HG03066 (cell line): ENCODE data around the gene TAAR8.
"Not testable (repeated sequence)": the region's sequence is repeated elsewhere in the genome, so short reads cannot be mapped to it uniquely, and the experiment has no call there.

Experiments
- ATAC-seq: cut with Tn5 transposase; IDR thresholded peaks from one replicate; pipeline ENCODE4 v1.9.1; 2021; ENCODE audit warnings: low read depth; ENCODE audit not compliant: unreplicated experiment

Gene TAAR8

DNA sequence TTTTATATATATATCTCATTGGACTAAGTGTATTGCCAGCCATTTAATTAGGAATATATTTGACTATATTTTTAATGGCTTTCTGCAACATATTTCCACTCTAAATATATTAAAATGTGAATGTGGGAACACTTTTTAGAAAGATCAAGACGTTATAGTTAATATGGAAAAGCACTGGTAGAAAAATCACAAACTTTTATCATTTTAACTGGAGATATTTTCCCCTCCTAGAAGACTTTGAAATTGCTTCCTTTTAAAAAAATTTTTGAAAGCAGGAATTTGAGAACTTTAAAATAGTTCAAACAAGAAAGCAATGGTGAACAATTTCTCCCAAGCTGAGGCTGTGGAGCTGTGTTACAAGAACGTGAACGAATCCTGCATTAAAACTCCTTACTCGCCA, 14.5 kb upstream of the TAAR8 start, which contains the start of gene TAAR9:
TAAR9 (plus strand) TSS at position 301 of the 400 bp plus-strand sequence; CDS start at position 314, 13 bp downstream.
- no peak for ATAC-seq

DNA sequence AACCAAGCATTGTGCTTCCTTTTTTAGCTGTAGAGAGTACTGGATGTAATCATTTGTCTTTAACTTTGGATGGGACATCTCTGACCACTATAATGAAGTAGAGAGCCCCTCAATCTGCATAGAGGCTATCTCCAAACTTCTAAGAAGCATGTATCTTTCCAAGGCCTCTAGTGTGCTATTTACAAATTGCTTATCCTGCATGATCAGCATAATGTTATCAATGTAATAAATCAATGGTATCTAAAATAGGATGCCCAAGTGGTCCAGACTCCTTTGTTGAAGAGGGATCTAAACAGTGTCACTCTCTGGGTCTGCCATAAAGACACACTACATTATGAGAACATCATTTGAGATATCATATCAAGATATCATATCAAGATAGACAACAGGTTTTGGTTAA, 7.6 kb upstream of the TAAR8 start:
- ATAC-seq = no peak

DNA sequence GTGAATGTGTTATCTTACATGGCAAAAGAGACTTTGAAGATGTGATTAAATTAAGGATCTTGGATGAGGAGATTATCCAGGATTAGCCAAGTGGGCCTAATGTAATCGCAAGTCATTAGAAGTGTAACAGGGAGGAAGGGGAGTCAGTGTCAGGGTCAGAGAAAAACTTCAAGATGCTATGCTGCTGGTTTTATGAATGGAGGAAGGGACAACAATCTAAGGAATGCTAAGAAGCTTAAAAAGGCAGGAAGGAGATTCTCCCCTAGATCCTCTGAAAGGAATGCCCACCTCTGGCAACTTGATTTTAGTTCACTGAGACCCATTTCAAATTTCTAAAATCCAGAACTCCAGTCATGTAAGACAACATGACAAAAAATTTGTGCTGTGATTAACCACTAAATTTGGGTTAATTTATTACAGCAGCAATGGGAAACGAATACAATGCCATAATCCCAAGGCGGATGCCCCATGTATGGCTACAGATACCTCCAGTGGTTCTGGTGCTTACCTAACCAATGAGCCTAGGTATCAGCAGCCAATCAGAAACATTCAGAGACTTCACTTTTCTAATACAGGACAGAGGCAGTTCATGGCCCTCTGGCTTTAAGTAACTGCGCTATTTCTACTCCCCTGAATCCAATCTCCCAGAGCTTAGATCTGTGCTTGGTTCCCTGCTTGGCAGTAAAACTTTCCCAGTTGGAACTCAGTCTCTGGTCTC, 3.6 kb upstream of the TAAR8 start:
- no peak for ATAC-seq

DNA sequence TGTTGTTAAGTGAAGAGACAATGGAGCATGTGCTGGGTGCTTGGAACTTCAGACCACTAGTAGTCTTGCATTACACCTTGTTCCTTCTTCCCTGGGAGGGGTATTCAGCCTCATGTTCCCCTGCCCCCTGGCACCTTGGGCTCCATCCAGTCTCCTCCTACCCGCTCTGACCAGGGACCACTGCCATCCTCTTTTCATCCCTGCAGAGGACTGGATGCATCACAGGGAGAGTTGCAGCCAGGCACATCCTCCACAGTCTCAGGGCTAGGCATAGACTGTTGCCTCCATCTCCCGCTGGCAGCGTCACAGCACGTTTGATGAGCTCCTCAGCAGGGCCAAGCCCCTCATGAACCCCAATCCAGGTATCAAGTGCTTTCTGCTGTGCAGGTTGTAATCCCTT, 1.3 kb upstream of the TAAR8 start:
- no peak for ATAC-seq

DNA sequence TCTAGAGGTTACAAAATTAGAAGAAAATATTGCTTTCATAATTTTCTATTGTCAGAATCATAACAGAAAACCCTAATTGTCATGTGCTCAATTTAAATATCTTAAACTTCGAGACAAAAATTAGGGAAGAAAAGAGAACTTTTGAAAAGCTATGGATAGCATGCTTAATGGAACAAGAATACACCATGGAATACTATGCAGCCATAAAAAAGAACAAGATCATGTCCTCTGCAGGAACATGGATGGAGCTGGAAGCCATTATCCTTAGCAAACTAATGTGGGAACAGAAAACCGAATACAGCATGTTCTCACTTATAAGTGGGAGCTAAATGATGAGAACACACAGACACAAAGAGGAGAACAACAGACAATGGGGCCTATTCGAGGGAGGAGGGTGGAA, 7.6 kb downstream of the TAAR8 start:
- ATAC-seq = not testable (repeated sequence)

DNA sequence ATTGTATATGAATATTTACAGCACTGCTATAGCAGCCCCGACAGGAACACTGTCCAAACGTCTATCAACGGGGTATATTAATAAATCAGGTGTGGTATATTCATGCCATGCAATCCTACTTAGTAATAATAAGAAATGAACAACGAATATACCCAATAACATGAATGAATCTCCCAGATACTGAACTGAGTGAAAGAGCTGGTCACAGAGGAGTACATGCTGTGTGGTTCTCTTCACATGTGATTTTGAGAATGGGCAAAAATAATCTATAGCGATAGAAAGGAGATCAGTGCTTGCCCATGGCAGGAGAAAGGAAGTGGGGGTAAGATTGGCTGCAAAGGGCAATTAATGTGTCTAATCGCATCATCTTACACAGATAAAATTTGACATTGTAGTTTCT, 13.9 kb downstream of the TAAR8 start:
- no peak for ATAC-seq

DNA sequence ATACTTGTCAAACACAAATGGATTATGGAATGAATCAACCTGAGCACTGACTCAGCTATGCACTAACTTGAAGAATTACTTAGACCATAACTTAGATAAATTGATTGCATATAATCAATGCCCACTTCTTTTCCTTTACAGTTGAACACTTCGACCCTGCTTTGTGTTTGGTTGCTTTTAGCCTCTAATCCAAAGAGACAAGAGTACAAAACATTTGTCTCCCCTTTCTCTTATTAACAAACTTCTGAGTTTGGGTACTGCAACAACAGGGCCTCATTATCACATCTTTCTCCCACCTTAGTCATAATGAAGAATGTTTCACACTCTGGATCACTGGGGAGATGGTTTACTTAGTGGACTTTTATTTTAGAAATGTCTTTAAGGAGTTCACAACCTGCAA, 15.1 kb downstream of the TAAR8 start:
- no peak for ATAC-seq

DNA sequence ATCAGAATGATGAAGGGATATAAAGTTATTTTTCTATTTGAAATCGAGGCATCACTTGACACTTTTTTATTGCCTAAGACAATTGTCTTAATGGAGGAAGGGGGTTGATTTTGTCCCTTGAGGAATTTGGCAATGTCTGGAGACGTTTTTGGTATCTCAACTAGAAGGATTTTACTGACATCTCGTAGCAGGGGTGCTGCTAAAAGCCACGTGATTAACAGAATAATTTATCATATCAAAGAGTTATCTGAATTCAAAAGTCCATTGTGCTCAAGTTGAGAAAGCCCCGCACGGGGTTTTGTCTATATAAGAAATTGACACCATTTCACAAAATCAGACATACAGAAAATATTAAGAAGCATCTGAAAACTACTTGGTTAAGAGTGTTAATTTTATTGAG, 16.1 kb downstream of the TAAR8 start:
- no peak for ATAC-seq

DNA sequence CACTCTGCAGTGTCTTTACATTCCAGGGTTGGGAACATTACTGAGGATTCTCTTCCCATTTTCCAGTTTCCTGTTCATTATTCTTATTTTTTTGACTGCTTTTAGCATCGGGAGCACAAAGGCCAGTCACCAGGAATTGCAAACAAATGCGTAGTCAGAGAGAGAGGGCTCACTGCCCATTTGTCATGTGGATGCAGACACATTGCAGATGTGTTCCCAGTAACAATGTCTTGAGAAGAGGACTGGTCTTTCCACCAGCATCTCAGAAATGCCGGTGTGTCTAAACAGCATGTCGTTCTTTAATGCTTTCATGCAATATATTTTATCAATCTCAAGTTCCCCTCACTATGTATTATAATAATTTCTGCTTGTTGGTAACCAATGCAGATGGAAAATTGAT, 16.7 kb downstream of the TAAR8 start:
- ATAC-seq = no peak

DNA sequence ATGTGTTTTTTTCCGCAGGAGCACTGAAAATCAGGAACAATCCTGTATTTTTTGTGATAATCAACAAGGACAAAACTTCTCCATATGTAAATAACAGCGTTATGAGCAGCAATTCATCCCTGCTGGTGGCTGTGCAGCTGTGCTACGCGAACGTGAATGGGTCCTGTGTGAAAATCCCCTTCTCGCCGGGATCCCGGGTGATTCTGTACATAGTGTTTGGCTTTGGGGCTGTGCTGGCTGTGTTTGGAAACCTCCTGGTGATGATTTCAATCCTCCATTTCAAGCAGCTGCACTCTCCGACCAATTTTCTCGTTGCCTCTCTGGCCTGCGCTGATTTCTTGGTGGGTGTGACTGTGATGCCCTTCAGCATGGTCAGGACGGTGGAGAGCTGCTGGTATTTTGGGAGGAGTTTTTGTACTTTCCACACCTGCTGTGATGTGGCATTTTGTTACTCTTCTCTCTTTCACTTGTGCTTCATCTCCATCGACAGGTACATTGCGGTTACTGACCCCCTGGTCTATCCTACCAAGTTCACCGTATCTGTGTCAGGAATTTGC, 17.8 kb downstream of the TAAR8 start, which contains the start of gene TAAR6:
TAAR6 (plus strand) TSS at position 102 of the 557 bp plus-strand sequence; CDS start at position 102, 0 bp downstream.
- no peak for ATAC-seq

DNA sequence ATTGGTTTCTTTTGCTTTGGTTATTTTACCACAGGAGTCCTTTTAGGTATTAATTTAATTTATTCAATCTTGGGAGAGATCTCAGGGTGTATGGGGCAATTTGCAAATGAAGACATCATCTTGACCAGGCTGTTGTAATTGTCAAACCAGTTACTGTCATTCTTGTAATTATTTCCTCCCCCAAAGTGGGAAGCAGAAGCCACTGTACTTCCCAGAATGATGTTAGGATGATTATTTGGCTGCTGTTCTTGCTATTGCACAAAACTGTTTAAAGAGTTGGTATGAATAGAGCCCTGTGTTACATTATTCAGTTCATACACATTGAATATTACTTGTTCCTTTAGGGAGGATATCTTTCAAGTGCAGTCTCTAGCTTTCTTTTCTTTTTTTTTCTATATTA, 19.3 kb downstream of the TAAR8 start:
- ATAC-seq = no peak

DNA sequence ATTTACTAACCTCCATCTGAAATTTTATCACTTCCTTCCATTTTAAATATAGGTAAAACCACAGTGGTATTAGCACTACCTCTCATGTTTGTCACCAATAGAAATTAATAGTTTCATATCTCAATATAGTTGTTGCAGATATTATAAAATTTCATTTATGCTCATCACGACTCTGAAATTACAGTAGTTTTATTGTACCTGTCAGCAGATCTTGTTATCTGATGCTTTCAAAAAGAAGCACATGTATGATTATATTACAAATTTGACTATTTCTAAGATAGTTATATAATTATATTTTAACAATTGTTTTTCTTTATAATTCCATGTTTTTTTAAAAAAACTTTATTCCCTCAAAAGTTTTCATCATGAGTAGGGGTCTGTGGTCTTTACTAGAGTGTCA, 32.2 kb downstream of the TAAR8 start:
- ATAC-seq = no peak

DNA sequence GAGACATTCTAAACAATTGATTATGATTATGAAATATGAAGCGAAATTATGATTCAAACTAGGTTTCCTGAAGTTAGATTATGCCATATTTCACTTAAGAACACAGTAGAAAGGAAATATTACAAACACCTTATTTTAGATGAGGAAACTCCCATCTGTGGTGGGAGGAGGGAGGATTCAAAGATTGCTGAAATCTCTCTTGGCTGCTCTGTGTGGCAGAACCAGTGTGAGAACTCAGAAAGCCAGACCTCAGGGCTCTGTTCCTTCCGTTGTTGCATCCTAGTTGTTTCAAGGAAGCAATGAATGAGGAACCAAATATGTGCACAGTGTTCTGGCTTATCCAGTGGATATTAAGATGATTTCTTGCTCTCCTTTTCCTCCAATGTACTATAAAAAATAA, 35.0 kb downstream of the TAAR8 start:
- no peak for ATAC-seq

DNA sequence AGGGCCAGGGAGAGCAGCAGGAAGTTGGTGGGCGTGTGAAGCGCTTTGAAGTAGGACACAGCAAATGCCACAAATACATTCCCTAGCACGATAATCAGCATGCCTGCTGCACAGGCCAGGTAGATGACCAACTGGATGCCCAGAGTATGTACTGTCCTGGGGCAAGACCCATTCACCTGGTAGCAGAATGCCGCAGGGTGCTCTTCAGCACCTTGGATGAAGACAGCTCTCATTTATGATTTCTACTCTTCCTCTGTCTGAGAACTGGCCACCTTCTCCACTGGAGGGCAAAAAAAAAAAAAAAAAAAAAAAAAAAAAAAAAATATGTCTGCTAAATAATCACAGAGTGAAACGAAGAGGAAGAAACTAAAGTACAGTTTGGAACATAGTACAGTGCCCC, 37.0 kb downstream of the TAAR8 start, which contains the start of gene TAAR5:
TAAR5 (minus strand) TSS at position 288 of the 400 bp plus-strand sequence; CDS start at position 233, 55 bp downstream.
- no peak for ATAC-seq

DNA sequence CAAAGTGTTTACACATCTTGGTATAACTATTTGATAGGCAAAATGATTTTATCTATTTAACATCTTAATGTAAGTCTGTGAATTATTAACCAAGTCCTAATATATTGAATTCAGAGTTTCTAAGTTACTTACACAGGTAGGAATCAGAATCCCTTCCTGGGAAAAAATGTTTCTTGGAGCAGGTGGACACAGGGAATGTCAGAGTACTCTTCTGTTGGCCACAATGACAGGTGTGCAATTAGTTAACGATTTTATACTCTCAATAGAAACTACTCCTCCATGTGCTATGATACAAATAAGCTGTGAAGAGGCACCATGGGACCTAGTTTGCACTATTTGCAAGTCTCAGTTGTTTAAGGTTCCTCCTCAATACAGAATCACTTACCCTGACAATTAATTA, 37.9 kb downstream of the TAAR8 start:
- no peak for ATAC-seq

DNA sequence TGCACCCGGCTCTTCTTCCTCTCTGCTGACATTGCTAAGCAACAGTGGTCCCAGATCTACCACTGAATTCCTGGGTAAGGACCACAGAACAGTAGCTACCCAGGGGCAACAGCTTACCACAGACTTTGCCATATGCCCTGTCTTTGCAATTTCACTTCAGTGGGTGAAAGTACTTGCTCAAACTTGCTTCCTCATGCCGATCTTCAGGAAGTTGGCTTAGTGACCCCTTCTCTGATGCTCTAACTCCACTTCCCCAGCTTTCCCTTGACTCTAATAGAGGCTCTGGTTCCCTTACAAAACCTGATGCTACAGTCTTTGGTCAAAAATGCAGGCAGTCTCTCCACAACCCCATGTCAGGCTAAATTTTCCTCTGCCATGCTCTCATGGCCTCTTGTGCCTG, 40.4 kb downstream of the TAAR8 start:
- ATAC-seq = no peak

DNA sequence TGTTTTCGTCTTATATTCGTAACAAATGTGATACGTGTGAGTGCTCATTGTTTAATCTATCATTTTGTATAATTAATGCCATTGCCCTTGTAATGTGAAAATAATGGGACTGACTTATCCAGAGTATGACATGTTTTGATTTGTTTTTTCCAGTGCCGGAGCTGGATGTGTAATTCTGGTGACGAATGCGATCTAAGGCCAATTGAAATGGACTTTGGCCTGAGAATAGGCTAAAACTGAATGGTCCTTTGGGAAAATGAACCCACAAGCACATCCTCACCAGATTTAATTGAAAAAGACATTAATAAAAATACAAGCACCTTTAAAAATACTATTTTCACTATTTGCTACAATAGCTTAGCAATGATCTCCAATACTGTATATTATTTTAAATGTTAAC, 43.7 kb downstream of the TAAR8 start:
- ATAC-seq = no peak

DNA sequence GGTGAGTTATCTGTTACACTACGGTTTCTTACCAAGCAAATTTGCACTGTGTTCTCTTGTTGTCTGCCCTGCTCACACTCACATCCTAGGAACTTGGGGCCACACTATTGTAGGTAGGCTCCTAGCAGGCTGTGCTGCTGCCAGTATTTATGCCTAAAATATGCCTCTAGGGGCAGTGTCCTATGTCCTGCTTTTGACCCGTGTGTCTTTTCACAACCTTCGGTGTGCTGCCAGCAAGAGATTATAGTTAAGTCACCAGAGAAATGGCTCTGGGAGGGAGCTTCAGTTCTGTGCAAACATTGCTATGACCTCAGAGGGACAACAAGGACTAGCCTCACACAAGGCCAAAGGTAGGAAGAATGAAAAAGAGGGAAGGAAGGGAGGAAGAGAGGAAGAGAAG, 46.0 kb downstream of the TAAR8 start:
- peak; percentile 89 for ATAC-seq

DNA sequence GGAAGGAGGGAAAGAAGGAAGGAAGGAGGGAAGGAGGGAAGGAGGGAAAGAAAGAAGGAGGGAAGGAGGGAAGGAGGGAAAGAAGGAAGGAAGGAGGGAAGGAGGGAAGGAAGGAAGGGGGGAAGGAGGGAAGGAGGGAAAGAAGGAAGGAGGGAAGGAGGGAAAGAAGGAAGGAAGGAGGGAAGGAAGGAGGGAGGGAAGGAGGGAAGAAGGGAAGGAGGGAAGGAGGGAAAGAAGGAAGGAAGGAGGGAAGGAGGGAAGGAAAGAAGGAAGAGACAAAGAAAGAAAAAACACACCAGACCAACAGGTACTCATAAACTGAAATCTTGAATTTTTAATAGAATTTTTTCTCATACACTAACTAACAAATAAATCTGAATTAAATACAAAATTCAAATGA, 48.4 kb downstream of the TAAR8 start:
- not testable (repeated sequence) for ATAC-seq
